Fibroblast of lung (primary cell): Measurements from ENCODE around the gene RPS6KA3. TPM values are rescaled to one million over a fixed set of nuclear protein-coding genes. Genes with fewer than 3 reads are reported as not detected.

ENCODE experiments used
- DNase-seq, 2 donors: peaks; one replicate each; pipeline versions ENCODE4 v3.0.0 to v3.0.0-alpha.2; 2010; ENCODE audit warnings: low read depth in 2 of 2
- H2AFZ ChIP-seq: 2 replicates; pipeline ENCODE4 v1.5.1; 2012; ENCODE audit warnings: low read length, control low read depth, inconsistent platforms
- H3K27ac ChIP-seq: 2 replicates; pipeline ENCODE4 v1.5.1; 2011; ENCODE audit warnings: low read length, control low read depth; ENCODE audit not compliant: insufficient read depth
- H3K27me3 ChIP-seq: 2 replicates; pipeline ENCODE4 v1.5.1; 2011; ENCODE audit warnings: mild to moderate bottlenecking, low read length; ENCODE audit not compliant: control insufficient read depth, insufficient read depth
- H3K36me3 ChIP-seq: 2 replicates; pipeline ENCODE4 v1.5.1; 2011; ENCODE audit warnings: low read length; ENCODE audit not compliant: control insufficient read depth, insufficient read depth
- H3K4me1 ChIP-seq: 2 replicates; pipeline ENCODE4 v1.5.1; 2011; ENCODE audit warnings: low read length; ENCODE audit not compliant: control insufficient read depth, insufficient read depth; ENCODE audit errors: extremely low read depth
- H3K4me2 ChIP-seq: 2 replicates; pipeline ENCODE4 v1.5.1; 2011; ENCODE audit warnings: low read length, control low read depth; ENCODE audit not compliant: insufficient read depth; ENCODE audit errors: extremely low read depth
- H3K4me3 ChIP-seq, 4 experiments: fragments of 200-600 bp in 1 of 4; sonication (generic) in 1 of 4; replicated peaks in 1 of 4; 2 replicates each; pipeline ENCODE4 v1.5.1; 2011 to 2016; ENCODE audit warnings: low read length in 4 of 4, low read depth in 3 of 4, mild to moderate bottlenecking in 3 of 4, control low read depth in 2 of 4, inconsistent platforms in 1 of 4, mixed read lengths in 1 of 4; ENCODE audit not compliant: insufficient read depth in 1 of 4; ENCODE audit errors: control extremely low read depth in 1 of 4
- H3K79me2 ChIP-seq: 2 replicates; pipeline ENCODE4 v1.5.1; 2012; ENCODE audit warnings: mild to moderate bottlenecking, low read length, inconsistent platforms; ENCODE audit not compliant: control insufficient read depth, insufficient read depth
- H3K9ac ChIP-seq: 2 replicates; pipeline ENCODE4 v1.5.1; 2011; ENCODE audit warnings: mild to moderate bottlenecking, low read length, control low read depth; ENCODE audit not compliant: insufficient read depth
- H3K9me3 ChIP-seq: 2 replicates; pipeline ENCODE4 v1.5.1; 2012; ENCODE audit warnings: low read depth, low read length; ENCODE audit not compliant: control insufficient read depth, insufficient read depth
- H4K20me1 ChIP-seq: 2 replicates; pipeline ENCODE4 v1.5.1; 2011; ENCODE audit warnings: low read length; ENCODE audit not compliant: control insufficient read depth, insufficient read depth; ENCODE audit errors: extremely low read depth
- CTCF ChIP-seq, 2 donors: IDR thresholded peaks in 1 of 2; conservative IDR thresholded peaks in 1 of 2; 1 replicate in 1 of 2; 2 replicates in 1 of 2; pipeline ENCODE4 v1.5.1; 2011 to 2012; ENCODE audit warnings: low read length in 2 of 2, control low read depth in 1 of 2, inconsistent platforms in 1 of 2, low read depth in 1 of 2, mild to moderate bottlenecking in 1 of 2
- EZH2 ChIP-seq: IDR thresholded peaks from 2 replicates; pipeline ENCODE4 v1.5.1; 2012; ENCODE audit warnings: low read length, control low read depth, mild to moderate bottlenecking; ENCODE audit errors: missing control alignments
- polyA plus RNA-seq, 2 donors: library from polyadenylated mRNA; depleted of rRNA in 1 of 2; stranded (reverse) in 1 of 2; unstranded in 1 of 2; fragments of >200 nt; gene quantifications; 2 replicates each; pipeline ENCODE4 v1.2.1, GENCODE V29; 2011 to 2012; ENCODE audit warnings: missing spikeins in 1 of 2
- total RNA-seq: library from RNA; depleted of rRNA; stranded (reverse); fragments of >200 nt; gene quantifications from 2 replicates; pipeline ENCODE4 v1.2.1, GENCODE V29; 2014

Gene RPS6KA3
- total and polyA plus RNA-seq, 2 donors (not counting 1 experiment from before 2014, with no cell fraction given), result 38.5 to 50.2 TPM

- H2AFZ ChIP-seq, result no peak overlapping the region
- no peaks in the 10 kb centered on the region for H3K4me1 ChIP-seq
- H3K27me3 ChIP-seq, result peaks cover 4% of the 10 kb centered on the region
- H3K9ac ChIP-seq, result no peak overlapping the region
- H3K36me3 ChIP-seq, result no peaks in the 10 kb centered on the region
- no peak overlapping the region for H3K4me3 ChIP-seq
- H4K20me1 ChIP-seq, result no peaks in the 10 kb centered on the region
- TF ChIP-seq EZH2 (no peak), CTCF (conservative IDR thresholded peaks at IDR 0.05 in 1 of 2, IDR thresholded peaks at IDR 0.05 in 1 of 2; ENCODE audit: low read depth in 1 of 2, low read length in 2 of 2) (no peak)
- no peak overlapping the region for H3K27ac ChIP-seq
- H3K9me3 ChIP-seq, result no peaks in the 10 kb centered on the region
- DNase-seq, result no peak
- no peak overlapping the region for H3K4me2 ChIP-seq
- no peaks in the 10 kb centered on the region for H3K79me2 ChIP-seq
Measured at GRCh38 chrX:20118065-20118824, 148.5 kb downstream of the RPS6KA3 start.

GRCh38 chrX:20116577-20117240 lies 150.0 kb downstream of the RPS6KA3 start, which contains the start of gene MAP7D2:
Gene MAP7D2, minus strand, starts transcription at chrX:20116907. Its CDS starts 28 bp downstream, at chrX:20116879.
- Histone ChIP-seq H3K27ac (no peak within 1 kb of the TSS), H2AFZ (no peak within 1 kb of the TSS), H3K79me2 (no peaks in the 10 kb centered on the region), H3K9ac (no peak within 1 kb of the TSS), H4K20me1 (no peaks in the 10 kb centered on the region), H3K36me3 (no peaks in the 10 kb centered on the region), H3K9me3 (no peaks in the 10 kb centered on the region), H3K4me2 (peak within 1 kb of the TSS; percentile 35), H3K27me3 (peaks cover 4% of the 10 kb centered on the region), H3K4me3 (peak within 1 kb of the TSS in 1 of 4 experiments; percentile 30), H3K4me1 (no peaks in the 10 kb centered on the region)
- no peak for TF ChIP-seq EZH2
- DNase-seq, result no peak

- Histone ChIP-seq H3K27ac (no peak overlapping the region), H3K4me2 (no peak overlapping the region), H3K9ac (no peak overlapping the region), H3K36me3 (no peaks in the 10 kb centered on the region), H3K27me3 (peaks cover 4% of the 10 kb centered on the region), H3K9me3 (no peaks in the 10 kb centered on the region), H3K4me3 (peak overlapping the region in 1 of 4 experiments; percentile 30), H3K4me1 (no peaks in the 10 kb centered on the region), H3K79me2 (no peaks in the 10 kb centered on the region), H2AFZ (no peak overlapping the region), H4K20me1 (no peaks in the 10 kb centered on the region)
- TF ChIP-seq EZH2 (no peak), CTCF (conservative IDR thresholded peaks at IDR 0.05 in 1 of 2, IDR thresholded peaks at IDR 0.05 in 1 of 2; ENCODE audit: low read depth in 1 of 2, low read length in 2 of 2) (no peak)
- DNase-seq, result no peak
Measured at GRCh38 chrX:20116087-20116576, 150.6 kb downstream of the RPS6KA3 start.
